PC-3 (cell line): ENCODE results near the gene ACLY.

Source experiments
- CTCF ChIP-seq: fragments of 300-600 bp; sonication (generic); conservative IDR thresholded peaks from 2 replicates; pipeline ENCODE4 v1.5.1; 2017; ENCODE audit warnings: antibody characterized with exemption, low read depth, mild to moderate bottlenecking, low read length
- EZH2phosphoT487 ChIP-seq: fragments of 300-600 bp; sonication (generic); IDR thresholded peaks from 2 replicates; pipeline ENCODE4 v1.6.1; 2018; ENCODE audit warnings: mild to moderate bottlenecking, antibody characterized with exemption, low read length, borderline replicate concordance

GRCh38 chr17:41967141-41967920 is 48.6 kb upstream of the ACLY start:
- TF ChIP-seq CTCF (no peak), EZH2phosphoT487 (no peak)
